Vagina (tissue), 2 donors: ENCODE results near the gene TSPEAR.

Experiments used
- CTCF ChIP-seq, 3 experiments: fragments of 450-650 bp in 2 of 3; fragments of 200-600 bp in 1 of 3; sonication (generic) in 1 of 3; IDR thresholded peaks; one replicate each; pipeline ENCODE4 v1.5.1; 2017 to 2019; ENCODE audit warnings: antibody characterized with exemption in 3 of 3, mild to moderate bottlenecking in 2 of 3, moderate library complexity in 2 of 3
- POLR2A ChIP-seq, 2 donors: fragments of 450-650 bp; IDR thresholded peaks; one replicate each; pipeline ENCODE4 v1.6.1; 2017; ENCODE audit warnings: antibody characterized with exemption in 2 of 2, mild to moderate bottlenecking in 2 of 2, moderate library complexity in 2 of 2
- POLR2AphosphoS5 ChIP-seq, 2 donors: sonication (generic); formaldehyde crosslinking; IDR thresholded peaks; one replicate each; pipeline ENCODE4 v1.9.0; 2017; ENCODE audit warnings: antibody characterized with exemption in 2 of 2, mild to moderate bottlenecking in 2 of 2, low read depth in 1 of 2; ENCODE audit not compliant: insufficient read depth in 1 of 2

DNA sequence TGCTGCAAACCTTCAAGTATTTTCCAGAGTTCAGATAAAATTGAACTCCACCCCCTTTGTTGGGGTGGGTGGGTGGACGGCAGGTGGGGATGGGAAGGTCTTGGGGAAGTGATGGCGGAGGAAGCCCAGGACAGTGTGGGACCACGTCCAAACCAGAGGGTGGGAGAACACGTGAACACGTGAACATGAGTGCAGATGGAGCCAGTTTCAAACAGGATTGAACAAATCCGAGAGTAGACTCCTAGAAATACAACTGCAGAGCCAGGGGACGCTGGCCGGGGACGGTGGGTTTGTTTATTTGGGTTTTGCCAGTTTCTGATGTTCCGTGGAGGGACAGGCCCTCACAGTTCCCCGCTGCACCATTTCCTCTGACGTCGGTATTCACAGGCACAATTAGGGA, 163.0 kb downstream of the TSPEAR start:
- TF ChIP-seq CTCF (IDR thresholded peaks at IDR 0.05) (no peak), POLR2A (IDR thresholded peaks at IDR 0.05) (no peak), POLR2AphosphoS5 (IDR thresholded peaks at IDR 0.05; ENCODE audit: insufficient read depth in 1 of 2, low read depth in 1 of 2) (no peak)
